GM20431 (cell line): Measurements from ENCODE around the gene MARK3.

ENCODE experiments used
- in situ Hi-C: fragments of 300-500 bp; cut with MseI, MboI; formaldehyde crosslinking; loops from one replicate; pipeline ENCODE4 v1.15.0; 2020; ENCODE audit warnings: low sequenced_read_pairs; ENCODE audit not compliant: unreplicated experiment

Gene MARK3

GRCh38 chr14:103532216-103533136, 147.3 kb downstream of the MARK3 start:
- in situ Hi-C loops, result no loop called here

GRCh38 chr14:103533137-103533998, 148.2 kb downstream of the MARK3 start:
- in situ Hi-C loops, result no loop called here

- in situ Hi-C loops, result no loop called here
Observed at GRCh38 chr14:103533999-103534575, 148.9 kb downstream of the MARK3 start.

- in situ Hi-C loops, result no loop called here
Observed at GRCh38 chr14:103534576-103535061, 149.4 kb downstream of the MARK3 start.

- in situ Hi-C loops, result no loop called here
Observed at GRCh38 chr14:103535081-103535890, 150.1 kb downstream of the MARK3 start.

GRCh38 chr14:103535891-103536565, 150.8 kb downstream of the MARK3 start:
- in situ Hi-C loops, result no loop called here

- in situ Hi-C loops, result no loop called here
Observed at GRCh38 chr14:103536693-103537092, 151.5 kb downstream of the MARK3 start.

GRCh38 chr14:103537175-103537990, 152.2 kb downstream of the MARK3 start:
- in situ Hi-C loops, result no loop called here

- in situ Hi-C loops, result no loop called here
Observed at GRCh38 chr14:103538291-103539055, 153.3 kb downstream of the MARK3 start.

GRCh38 chr14:103539056-103539825, 154.0 kb downstream of the MARK3 start:
- in situ Hi-C loops, result no loop called here

- in situ Hi-C loops, result no loop called here
Observed at GRCh38 chr14:103540821-103541708, 155.8 kb downstream of the MARK3 start.

GRCh38 chr14:103541709-103542604, 156.7 kb downstream of the MARK3 start:
- in situ Hi-C loops, result no loop called here

GRCh38 chr14:103542605-103543088, 157.4 kb downstream of the MARK3 start:
- in situ Hi-C loops, result no loop called here

GRCh38 chr14:103543140-103543539, 157.9 kb downstream of the MARK3 start:
- in situ Hi-C loops, result no loop called here
